Keratinocyte (primary cell): ENCODE results near the gene LEFTY1. TPM values are rescaled to one million over a fixed set of nuclear protein-coding genes. Genes with fewer than 3 reads are reported as not detected.

ENCODE experiments used
- DNase-seq: peaks from one replicate; pipeline ENCODE4 v3.0.0-alpha.2; 2011; ENCODE audit warnings: low read depth, missing footprints, low spot score
- FAIRE-seq: peaks from 2 replicates; lab custom pipeline; 2011; peaks lifted over from hg19 to GRCh38; lab: Jason Lieb, UNC
- H2AFZ ChIP-seq: 2 replicates; pipeline ENCODE4 v1.6.0; 2012; ENCODE audit warnings: low read length, control low read depth, inconsistent platforms; ENCODE audit not compliant: control insufficient read depth
- H3K27ac ChIP-seq: 2 replicates; pipeline ENCODE4 v1.5.1; 2011; ENCODE audit warnings: low read length; ENCODE audit not compliant: control insufficient read depth, insufficient read depth
- H3K27me3 ChIP-seq: 3 replicates; pipeline ENCODE4 v1.6.0; 2011; ENCODE audit warnings: low read length; ENCODE audit not compliant: control insufficient read depth, insufficient read depth; ENCODE audit errors: extremely low read depth
- H3K36me3 ChIP-seq, 2 experiments: 2 replicates in 1 of 2; 3 replicates in 1 of 2; pipeline ENCODE4 v1.5.1; 2011; ENCODE audit warnings: low read length in 2 of 2, mild to moderate bottlenecking in 1 of 2; ENCODE audit not compliant: control insufficient read depth in 2 of 2, insufficient read depth in 2 of 2; ENCODE audit errors: extremely low read depth in 1 of 2
- H3K4me1 ChIP-seq: 3 replicates; pipeline ENCODE4 v1.5.1; 2011; ENCODE audit warnings: low read length; ENCODE audit not compliant: control insufficient read depth, insufficient read depth; ENCODE audit errors: extremely low read depth
- H3K4me2 ChIP-seq: 3 replicates; pipeline ENCODE4 v1.6.0; 2011; ENCODE audit warnings: low read depth, low read length; ENCODE audit not compliant: control insufficient read depth, insufficient read depth; ENCODE audit errors: extremely low read depth
- H3K4me3 ChIP-seq, 3 experiments: fragments of 200-600 bp in 1 of 3; sonication (generic) in 1 of 3; 2 replicates in 2 of 3; 3 replicates in 1 of 3; pipeline ENCODE4 v1.5.1; 2011 to 2016; ENCODE audit warnings: low read length in 3 of 3, mild to moderate bottlenecking in 3 of 3, control low read depth in 2 of 3, inconsistent platforms in 1 of 3, low read depth in 1 of 3, mixed read lengths in 1 of 3, mixed run types in 1 of 3, moderate library complexity in 1 of 3; ENCODE audit not compliant: control insufficient read depth in 2 of 3, insufficient read depth in 2 of 3; ENCODE audit errors: extremely low read depth in 1 of 3
- H3K79me2 ChIP-seq: 2 replicates; pipeline ENCODE4 v1.6.0; 2012; ENCODE audit warnings: low read length; ENCODE audit not compliant: control insufficient read depth, insufficient read depth
- H3K9ac ChIP-seq: 3 replicates; pipeline ENCODE4 v1.6.0; 2011; ENCODE audit warnings: low read length; ENCODE audit not compliant: control insufficient read depth, insufficient read depth; ENCODE audit errors: extremely low read depth
- H3K9me1 ChIP-seq: 3 replicates; pipeline ENCODE4 v1.6.0; 2011; ENCODE audit warnings: low read length; ENCODE audit not compliant: control insufficient read depth, insufficient read depth; ENCODE audit errors: extremely low read depth
- H3K9me3 ChIP-seq: 2 replicates; pipeline ENCODE4 v1.5.1; 2012; ENCODE audit warnings: low read depth, low read length; ENCODE audit not compliant: control insufficient read depth
- H4K20me1 ChIP-seq: 3 replicates; pipeline ENCODE4 v1.6.0; 2011; ENCODE audit warnings: low read length; ENCODE audit not compliant: control insufficient read depth, insufficient read depth; ENCODE audit errors: extremely low read depth
- EZH2 ChIP-seq: IDR thresholded peaks from one replicate; pipeline ENCODE4 v1.6.1; 2012; ENCODE audit warnings: inconsistent platforms, mild to moderate bottlenecking, low read length, moderate library complexity
- dilution Hi-C: fragments of 300-500 bp; cut with MboI; formaldehyde crosslinking; loops from one replicate; pipeline ENCODE4 v1.7.0; 2020; ENCODE audit warnings: low sequenced_read_pairs; ENCODE audit not compliant: extremely low pct_ligation_motif_present
- polyA plus RNA-seq, 5 experiments: library from polyadenylated mRNA; depleted of rRNA in 3 of 5; stranded (reverse) in 3 of 5; stranded (forward) in 1 of 5; unstranded in 1 of 5; fragments of >200 nt; gene quantifications; 1 replicate in 1 of 5; 2 replicates in 3 of 5; 3 replicates in 1 of 5; pipeline versions ENCODE4 v1.2.1 to v1.2.3, GENCODE V29; 2011 to 2012; ENCODE audit warnings: missing spikeins in 2 of 5, low read depth in 1 of 5, low replicate concordance in 1 of 5
- TF ChIP-seq, protein P1 (sequence below), 3 experiments: IDR thresholded peaks in 1 of 3; conservative IDR thresholded peaks in 1 of 3; optimal IDR thresholded peaks in 1 of 3; 2 replicates in 2 of 3; 3 replicates in 1 of 3; pipeline versions ENCODE3 to v1.5.1; 2011; ENCODE audit warnings: low read length in 3 of 3, mild to moderate bottlenecking in 3 of 3, moderate library complexity in 2 of 3, control low read depth in 1 of 3, inconsistent platforms in 1 of 3; ENCODE audit not compliant: insufficient read depth in 2 of 3; ENCODE audit errors: extremely low read depth in 1 of 3

Gene LEFTY1
- polyA plus RNA-seq, 1 donor (not counting 4 experiments of a cell fraction or from before 2014, with no cell fraction given) = not detected

DNA sequence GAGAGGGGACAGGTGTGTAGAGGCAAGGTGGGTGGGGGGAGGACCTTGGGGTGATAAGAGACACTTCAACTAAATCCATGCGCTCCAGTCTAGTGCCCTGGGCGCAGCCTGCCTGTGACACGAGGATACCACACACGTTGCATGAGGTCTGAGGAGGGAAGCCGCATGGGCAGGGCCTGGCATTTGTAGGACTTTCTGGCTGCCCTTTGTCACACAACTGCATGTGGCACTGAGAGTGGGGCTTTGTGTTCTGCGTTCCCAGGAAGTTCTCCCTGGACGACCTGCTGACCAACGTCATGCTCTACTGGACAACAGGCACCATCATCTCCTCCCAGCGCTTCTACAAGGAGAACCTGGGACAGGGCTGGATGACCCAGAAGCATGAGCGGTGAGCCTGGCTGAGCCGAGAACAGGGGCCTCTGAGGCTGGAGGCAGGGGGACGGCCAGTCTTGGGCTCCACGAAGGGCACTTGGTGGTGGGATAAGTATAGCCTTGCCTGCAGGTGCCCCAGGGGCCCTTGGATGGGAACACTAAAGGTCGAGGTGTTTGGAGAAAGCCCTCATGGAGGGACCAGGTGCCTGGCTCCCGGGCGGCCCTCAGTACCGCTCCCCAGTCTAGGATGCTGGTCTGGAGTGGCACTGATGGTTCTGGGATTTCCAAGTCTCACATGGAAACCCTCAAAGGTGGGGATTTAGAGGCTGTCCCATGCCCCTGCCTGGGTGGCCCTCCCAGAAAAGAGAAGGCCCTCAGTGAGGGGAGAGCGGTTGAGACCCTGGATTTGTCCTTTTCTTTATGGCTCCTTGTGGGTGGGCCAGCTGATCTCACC is 44.5 kb downstream of the LEFTY1 start:
- TF ChIP-seq EZH2 = no peak
- TF ChIP-seq, protein P1, sequence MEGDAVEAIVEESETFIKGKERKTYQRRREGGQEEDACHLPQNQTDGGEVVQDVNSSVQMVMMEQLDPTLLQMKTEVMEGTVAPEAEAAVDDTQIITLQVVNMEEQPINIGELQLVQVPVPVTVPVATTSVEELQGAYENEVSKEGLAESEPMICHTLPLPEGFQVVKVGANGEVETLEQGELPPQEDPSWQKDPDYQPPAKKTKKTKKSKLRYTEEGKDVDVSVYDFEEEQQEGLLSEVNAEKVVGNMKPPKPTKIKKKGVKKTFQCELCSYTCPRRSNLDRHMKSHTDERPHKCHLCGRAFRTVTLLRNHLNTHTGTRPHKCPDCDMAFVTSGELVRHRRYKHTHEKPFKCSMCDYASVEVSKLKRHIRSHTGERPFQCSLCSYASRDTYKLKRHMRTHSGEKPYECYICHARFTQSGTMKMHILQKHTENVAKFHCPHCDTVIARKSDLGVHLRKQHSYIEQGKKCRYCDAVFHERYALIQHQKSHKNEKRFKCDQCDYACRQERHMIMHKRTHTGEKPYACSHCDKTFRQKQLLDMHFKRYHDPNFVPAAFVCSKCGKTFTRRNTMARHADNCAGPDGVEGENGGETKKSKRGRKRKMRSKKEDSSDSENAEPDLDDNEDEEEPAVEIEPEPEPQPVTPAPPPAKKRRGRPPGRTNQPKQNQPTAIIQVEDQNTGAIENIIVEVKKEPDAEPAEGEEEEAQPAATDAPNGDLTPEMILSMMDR (optimal IDR thresholded peaks at IDR 0.05 in 1 of 3, IDR thresholded peaks at IDR 0.05 in 1 of 3, conservative IDR thresholded peaks at IDR 0.05 in 1 of 3; ENCODE audit: extremely low read depth in 1 of 3, insufficient read depth in 2 of 3, low read length in 3 of 3) = no peak
- no peaks in the 10 kb centered on the region for H3K4me1 ChIP-seq
- no peaks in the 10 kb centered on the region for H3K9me3 ChIP-seq
- peaks cover 4% of the 10 kb centered on the region for H4K20me1 ChIP-seq
- H3K36me3 ChIP-seq = peaks cover 4 to 11% of the 10 kb centered on the region in 2 experiments
- dilution Hi-C loops = no loop called here
- FAIRE-seq (no peak), DNase-seq (no peak)
- no peak overlapping the region for H3K4me3 ChIP-seq
- no peak overlapping the region for H3K4me2 ChIP-seq
- no peak overlapping the region for H3K9ac ChIP-seq
- no peaks in the 10 kb centered on the region for H3K9me1 ChIP-seq
- H3K79me2 ChIP-seq = no peaks in the 10 kb centered on the region
- no peak overlapping the region for H2AFZ ChIP-seq
- H3K27ac ChIP-seq = no peak overlapping the region
- H3K27me3 ChIP-seq = no peaks in the 10 kb centered on the region

DNA sequence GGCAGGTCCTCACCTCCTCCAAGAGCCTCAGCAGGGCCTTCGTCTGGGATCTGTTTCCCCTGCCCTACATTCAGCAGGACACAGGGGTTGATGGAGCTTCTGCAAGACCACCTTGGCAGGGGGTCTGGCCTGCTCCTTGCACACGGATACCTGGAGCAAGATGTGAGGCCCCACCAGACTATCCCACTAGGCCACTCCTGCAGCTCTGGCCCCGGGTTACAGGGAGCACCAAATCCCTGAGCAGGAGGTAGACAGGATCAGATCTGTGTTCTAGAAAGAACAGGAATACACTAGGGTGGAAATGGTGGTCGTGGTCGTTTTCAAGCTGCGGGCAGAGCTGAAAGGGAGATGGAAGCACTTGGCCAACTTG is 45.5 kb downstream of the LEFTY1 start:
- H3K79me2 ChIP-seq = no peaks in the 10 kb centered on the region
- no peak overlapping the region for H3K4me2 ChIP-seq
- no peaks in the 10 kb centered on the region for H3K9me1 ChIP-seq
- H3K9ac ChIP-seq = no peak overlapping the region
- H3K27ac ChIP-seq = no peak overlapping the region
- peaks cover 4 to 9% of the 10 kb centered on the region in 2 experiments for H3K36me3 ChIP-seq
- DNase-seq = no peak
- H3K4me1 ChIP-seq = no peaks in the 10 kb centered on the region
- H4K20me1 ChIP-seq = peaks cover 4% of the 10 kb centered on the region
- no peak overlapping the region for H2AFZ ChIP-seq
- no peaks in the 10 kb centered on the region for H3K9me3 ChIP-seq
- no peaks in the 10 kb centered on the region for H3K27me3 ChIP-seq
- H3K4me3 ChIP-seq = no peak overlapping the region
- dilution Hi-C loops = no loop called here
- no peak for TF ChIP-seq EZH2
- TF ChIP-seq, protein P1 (optimal IDR thresholded peaks at IDR 0.05 in 1 of 3, IDR thresholded peaks at IDR 0.05 in 1 of 3, conservative IDR thresholded peaks at IDR 0.05 in 1 of 3; ENCODE audit: extremely low read depth in 1 of 3, insufficient read depth in 2 of 3, low read length in 3 of 3) = no peak
- no peak for FAIRE-seq
